Measurements from ENCODE around the gene LCOR.

Gene LCOR

GRCh38 chr10:96973809-96974747 is 142.0 kb downstream of the LCOR start:
- no peak overlapping the region for H3K27ac ChIP-seq

GRCh38 chr10:96975136-96975535 is 143.0 kb downstream of the LCOR start:
- Histone ChIP-seq H3K27ac (no peak overlapping the region), H3K4me3 (no peak overlapping the region)

More at GRCh38 chr10:96973809-96974747, 142.0 kb downstream of the LCOR start:
- H3K4me3 ChIP-seq = no peak overlapping the region

- Histone ChIP-seq H3K27ac (no peak overlapping the region), H3K4me3 (no peak overlapping the region)
These were observed 146.6 kb downstream of the LCOR start for GRCh38 chr10:96978621-96979154.

- Histone ChIP-seq H3K27ac (no peak overlapping the region), H3K4me3 (no peak overlapping the region)
These were observed 150.2 kb downstream of the LCOR start for GRCh38 chr10:96982149-96982930.

GRCh38 chr10:96984541-96985131 is 152.5 kb downstream of the LCOR start:
- peak overlapping the region in 1 of 21 experiments; percentile 25 for H3K27ac ChIP-seq
- H3K4me3 ChIP-seq = no peak overlapping the region

- no peak overlapping the region for H3K4me3 ChIP-seq
- no peak overlapping the region for H3K27ac ChIP-seq
These were observed 154.2 kb downstream of the LCOR start for GRCh38 chr10:96986200-96986856.

- H3K27ac ChIP-seq = no peak overlapping the region
- no peak overlapping the region for H3K4me3 ChIP-seq
These were observed 155.2 kb downstream of the LCOR start for GRCh38 chr10:96987141-96987841.

GRCh38 chr10:96987842-96988175 is 155.7 kb downstream of the LCOR start:
- no peak overlapping the region for H3K27ac ChIP-seq
- H3K4me3 ChIP-seq = no peak overlapping the region

- Histone ChIP-seq H3K27ac (peak overlapping the region in 1 of 21 experiments; percentile 3), H3K4me3 (no peak overlapping the region)
These were observed 156.3 kb downstream of the LCOR start for GRCh38 chr10:96988426-96988825.

GRCh38 chr10:96991313-96991841 is 159.3 kb downstream of the LCOR start:
- no peak overlapping the region for H3K27ac ChIP-seq
- no peak overlapping the region for H3K4me3 ChIP-seq

GRCh38 chr10:96992721-96993120 is 160.6 kb downstream of the LCOR start:
- Histone ChIP-seq H3K27ac (no peak overlapping the region), H3K4me3 (no peak overlapping the region)

- Histone ChIP-seq H3K4me3 (no peak overlapping the region), H3K27ac (no peak overlapping the region)
These were observed 163.8 kb downstream of the LCOR start for GRCh38 chr10:96995851-96996250.

GRCh38 chr10:96996275-96996965 is 164.3 kb downstream of the LCOR start:
- no peak overlapping the region for H3K27ac ChIP-seq

GRCh38 chr10:96998329-96998888 is 166.3 kb downstream of the LCOR start:
- no peak overlapping the region for H3K4me3 ChIP-seq

More at GRCh38 chr10:96996275-96996965, 164.3 kb downstream of the LCOR start:
- H3K4me3 ChIP-seq = no peak overlapping the region

GRCh38 chr10:96999337-96999736 is 167.2 kb downstream of the LCOR start:
- Histone ChIP-seq H3K4me3 (no peak overlapping the region), H3K27ac (no peak overlapping the region)

More at GRCh38 chr10:96998329-96998888, 166.3 kb downstream of the LCOR start:
- H3K27ac ChIP-seq = no peak overlapping the region

GRCh38 chr10:96999987-97000386 is 167.9 kb downstream of the LCOR start:
- Histone ChIP-seq H3K4me3 (no peak overlapping the region), H3K27ac (no peak overlapping the region)

GRCh38 chr10:97000487-97001182 is 168.5 kb downstream of the LCOR start:
- no peak overlapping the region for H3K4me3 ChIP-seq
- no peak overlapping the region for H3K27ac ChIP-seq

Measured in skin epidermis (tissue), 12 donors.